Urothelium cell line (cell line): ENCODE results near the gene NDUFAB1.
"Not testable (repeated sequence)": the region's sequence is repeated elsewhere in the genome, so short reads cannot be mapped to it uniquely, and the experiment has no call there.

ENCODE experiments used
- DNase-seq: peaks from one replicate; pipeline ENCODE4 v3.0.0; 2011; ENCODE audit warnings: low spot score, mixed read lengths
- FAIRE-seq: peaks from 2 replicates; lab custom pipeline; 2011; peaks lifted over from hg19 to GRCh38; lab: Jason Lieb, UNC

Gene NDUFAB1

DNA sequence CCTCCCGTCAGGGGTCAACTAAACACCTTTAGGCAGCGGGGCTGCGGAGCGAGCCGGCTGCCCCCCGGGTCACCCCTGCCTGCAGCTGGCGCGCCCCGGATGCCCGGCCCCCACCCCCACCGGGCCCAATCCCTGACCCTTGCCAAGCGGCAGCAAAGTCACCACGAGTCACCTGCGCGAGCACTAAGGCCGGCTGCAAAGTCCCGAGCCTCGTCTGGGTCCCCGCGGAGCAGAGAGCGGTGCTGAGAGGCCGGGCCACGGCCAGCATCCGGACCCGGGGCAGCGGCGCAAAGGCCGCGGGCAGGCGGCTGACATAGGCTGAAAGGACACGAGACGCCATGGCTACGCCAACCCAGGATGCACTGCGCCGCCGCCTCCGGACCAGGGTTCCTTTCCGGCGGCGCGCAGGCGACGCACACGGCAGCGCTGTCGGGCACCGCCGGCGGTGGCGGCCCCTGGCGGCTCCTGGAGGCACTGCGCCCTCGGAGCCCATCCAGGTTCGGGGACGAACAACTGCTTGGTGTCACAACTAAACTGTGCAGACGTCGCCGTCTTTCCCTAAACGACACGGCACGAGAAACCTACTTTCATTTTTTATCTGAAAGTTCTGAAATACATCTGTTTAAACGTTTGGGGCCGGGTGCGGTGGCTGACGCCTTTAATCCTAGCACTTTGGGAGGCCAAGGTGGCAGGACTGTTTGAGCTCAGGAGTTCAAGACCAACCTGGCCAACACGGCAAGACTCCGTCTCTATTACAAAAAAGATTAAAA is at the start of gene NDUFAB1:
Gene NDUFAB1, minus strand, starts transcription at position 366 of the 770 bp plus-strand sequence. Its CDS starts 26 bp downstream, at position 340.
- FAIRE-seq (no peak), DNase-seq (peak; percentile 90)

DNA sequence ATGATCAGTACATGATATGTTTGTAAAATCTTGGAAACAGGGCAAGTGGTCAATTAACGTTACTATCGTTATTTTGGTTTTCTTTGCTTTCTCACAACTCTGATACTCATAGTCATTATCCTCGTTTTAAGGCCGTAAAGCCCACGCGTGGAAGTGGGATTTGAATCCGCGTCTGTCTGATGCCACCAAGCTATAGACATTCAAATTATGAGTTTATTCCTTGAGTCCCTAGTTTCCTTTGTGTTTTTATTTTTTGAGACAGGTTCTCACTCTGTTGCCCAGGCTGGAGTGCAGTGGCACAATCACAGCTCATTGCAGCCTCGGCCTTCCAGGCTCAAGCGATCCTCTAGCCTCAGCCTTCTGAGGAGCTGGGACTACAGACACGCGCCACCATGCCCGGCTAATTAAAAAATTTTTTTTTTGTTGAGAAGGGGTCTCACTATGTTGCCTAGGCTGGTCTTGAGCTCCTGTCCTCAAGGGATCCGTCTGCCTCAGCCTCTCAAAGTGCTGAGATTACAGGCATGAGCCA is 46.2 kb upstream of the NDUFAB1 start:
- DNase-seq (no peak), FAIRE-seq (no peak)

DNA sequence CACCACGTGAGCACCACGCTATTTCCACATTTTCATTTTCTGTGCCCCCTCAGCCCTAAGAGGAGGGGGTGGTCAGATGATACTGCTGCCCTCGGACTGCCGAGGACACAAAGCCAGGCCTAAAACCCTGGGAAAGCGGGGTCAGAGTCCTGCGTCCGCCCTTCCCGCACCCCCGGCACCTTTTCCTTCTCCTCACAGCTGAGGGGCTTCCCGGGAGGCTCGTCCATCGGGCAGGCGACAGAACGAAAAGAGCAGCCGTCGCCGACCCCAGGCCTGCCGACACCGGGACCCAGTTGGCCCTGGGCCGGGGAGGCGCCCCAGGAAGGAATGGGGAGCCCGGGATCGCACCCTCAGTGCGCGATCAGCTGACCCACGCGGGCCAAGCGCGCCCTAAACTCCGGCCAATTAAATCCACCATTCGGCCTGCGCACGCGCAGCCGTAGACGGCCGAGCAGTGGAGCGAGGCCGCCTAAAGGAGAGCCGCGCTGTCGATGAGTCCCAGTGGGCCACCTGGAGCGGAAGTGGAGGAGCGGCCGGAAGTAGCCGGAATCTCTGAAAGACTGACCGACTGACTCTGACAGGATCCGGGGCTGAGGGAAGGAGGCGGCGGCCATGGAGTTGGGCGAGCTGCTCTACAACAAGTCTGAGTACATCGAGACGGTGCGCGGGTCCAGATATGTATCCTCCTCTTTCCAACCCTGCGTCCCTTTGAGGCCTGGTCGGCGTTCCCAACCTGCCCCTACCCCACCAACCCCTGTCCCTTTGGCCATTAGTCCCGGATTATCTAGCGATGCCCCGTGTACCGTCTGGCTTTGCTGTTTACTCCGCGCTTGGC is 45.0 kb upstream of the NDUFAB1 start, which contains the start of the genes DCTN5 and PALB2:
Gene DCTN5, plus strand, starts transcription at position 536 of the 835 bp plus-strand sequence. Its CDS starts 77 bp downstream, at position 613.
Gene PALB2, minus strand, starts transcription at position 380 of the 835 bp plus-strand sequence. Its CDS starts 153 bp downstream, at position 227.
- no peak for FAIRE-seq
- peak; percentile 95 for DNase-seq

DNA sequence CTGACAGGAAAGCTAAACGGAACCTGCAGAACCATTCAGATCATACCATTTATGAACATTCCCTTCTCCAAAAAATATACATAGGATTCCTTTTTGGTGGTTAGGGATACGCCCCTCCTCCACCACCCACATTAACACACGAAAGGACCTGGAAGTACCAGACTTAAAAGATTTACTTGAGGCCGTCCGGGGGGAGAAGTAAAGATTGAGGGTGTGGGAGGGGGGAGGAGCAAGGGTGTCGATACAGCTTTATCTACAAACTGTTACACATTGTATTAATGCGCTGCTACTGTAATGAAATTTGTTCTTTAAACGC is 44.5 kb upstream of the NDUFAB1 start:
- FAIRE-seq (no peak), DNase-seq (peak; percentile 7)

DNA sequence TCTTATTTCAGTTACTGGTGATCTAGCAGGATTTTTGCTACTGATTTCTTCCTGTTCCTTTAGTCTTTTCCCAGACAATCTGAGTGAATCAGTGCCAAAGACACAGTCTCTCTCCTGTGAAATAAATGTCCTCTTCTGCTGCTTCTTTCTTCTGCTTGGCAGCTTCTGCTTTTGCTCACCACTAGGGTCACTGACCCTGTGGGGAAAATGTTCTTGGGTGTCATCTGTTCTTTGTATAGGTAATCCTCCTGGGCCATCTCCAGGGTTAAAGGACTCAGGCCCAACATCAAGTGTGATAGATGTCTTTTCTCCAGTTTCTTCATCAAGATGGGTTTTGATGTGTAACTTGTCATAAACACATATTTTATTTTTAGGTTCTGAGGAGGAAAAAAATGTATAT is 39.8 kb upstream of the NDUFAB1 start:
- no peak for FAIRE-seq
- DNase-seq, result no peak

DNA sequence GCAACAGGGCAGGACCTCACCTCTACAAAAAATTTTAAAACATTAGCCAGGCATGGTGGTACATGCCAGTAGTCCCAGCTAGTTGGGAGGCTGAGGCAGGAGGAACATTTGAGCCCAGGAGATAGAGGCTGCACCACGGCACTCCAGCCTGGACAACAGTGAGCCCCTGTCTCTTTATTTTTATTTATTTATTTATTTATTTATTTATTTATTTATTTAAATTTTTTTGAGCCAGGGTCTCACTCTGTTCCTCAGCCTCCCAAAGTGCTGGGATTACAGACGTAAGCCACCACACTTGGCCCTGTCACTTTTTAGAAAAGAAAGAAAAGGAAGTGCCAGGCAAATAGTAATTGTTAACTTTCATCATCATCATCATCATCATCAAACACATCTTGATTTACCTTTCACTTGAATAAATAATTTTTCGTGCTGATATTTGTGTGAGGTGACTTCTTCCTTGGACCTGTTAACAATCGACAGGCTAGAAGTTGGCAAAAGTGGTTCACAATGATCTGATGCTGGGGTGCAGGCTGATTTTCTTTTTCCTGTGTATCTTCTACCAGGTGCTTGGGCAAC is 38.4 kb upstream of the NDUFAB1 start:
- no peak for DNase-seq
- no peak for FAIRE-seq

DNA sequence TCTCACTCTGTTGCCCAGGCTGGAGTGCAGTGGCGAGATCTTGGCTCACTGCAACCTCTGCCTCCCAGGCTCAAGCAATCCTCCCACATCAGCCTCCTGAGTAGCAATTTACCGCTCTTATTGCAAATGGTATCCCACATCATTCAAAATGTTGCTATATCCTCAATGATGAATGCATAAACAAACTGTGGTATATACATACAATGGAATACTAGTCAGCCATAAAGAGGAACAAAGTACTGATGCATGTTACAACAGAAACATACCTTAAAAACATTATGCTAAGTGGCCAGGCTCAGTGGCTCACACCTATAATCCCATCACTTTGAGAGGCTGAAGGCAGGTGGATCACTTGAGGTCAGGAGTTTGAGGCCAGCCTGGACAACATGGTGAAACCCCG is 35.8 kb upstream of the NDUFAB1 start:
- not testable (repeated sequence) for DNase-seq, FAIRE-seq

DNA sequence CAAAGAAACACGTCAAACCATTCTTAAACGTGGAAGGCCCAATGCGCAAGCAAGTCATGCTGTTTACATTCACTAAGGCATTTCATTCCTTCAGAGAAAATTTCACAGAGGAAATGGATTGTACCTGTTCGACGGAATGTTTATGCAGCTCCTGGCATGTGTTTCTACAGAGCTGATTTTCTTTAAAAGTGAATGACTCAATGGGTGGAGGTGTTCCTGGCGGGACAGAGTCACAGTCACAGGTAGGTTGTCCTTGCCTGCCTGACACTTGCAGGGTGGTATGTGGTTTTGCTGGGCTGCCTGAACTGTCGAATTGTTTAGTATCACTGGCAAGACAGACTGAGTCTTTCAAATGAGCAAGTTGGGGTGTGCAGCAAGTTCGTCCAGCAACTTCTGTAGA is 33.4 kb upstream of the NDUFAB1 start:
- no peak for DNase-seq
- no peak for FAIRE-seq

DNA sequence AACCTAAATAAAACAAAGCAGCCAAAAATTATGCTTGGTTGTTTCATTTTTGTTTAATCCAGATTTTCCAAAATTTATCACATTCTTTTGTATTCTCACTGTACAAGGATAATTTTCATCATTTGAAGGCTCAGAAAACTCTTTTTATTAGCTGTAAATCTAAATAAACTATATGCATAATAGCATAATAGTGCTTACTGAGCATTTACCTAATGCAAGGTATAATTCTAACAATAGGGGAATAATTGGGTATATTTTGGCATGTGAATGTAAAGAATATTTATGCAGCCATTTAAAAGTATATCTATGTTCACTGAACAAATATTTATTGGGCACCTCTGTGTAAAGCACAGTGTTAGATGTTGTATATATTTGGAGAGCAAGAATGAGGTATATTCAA is 28.0 kb upstream of the NDUFAB1 start:
- FAIRE-seq (no peak), DNase-seq (no peak)

DNA sequence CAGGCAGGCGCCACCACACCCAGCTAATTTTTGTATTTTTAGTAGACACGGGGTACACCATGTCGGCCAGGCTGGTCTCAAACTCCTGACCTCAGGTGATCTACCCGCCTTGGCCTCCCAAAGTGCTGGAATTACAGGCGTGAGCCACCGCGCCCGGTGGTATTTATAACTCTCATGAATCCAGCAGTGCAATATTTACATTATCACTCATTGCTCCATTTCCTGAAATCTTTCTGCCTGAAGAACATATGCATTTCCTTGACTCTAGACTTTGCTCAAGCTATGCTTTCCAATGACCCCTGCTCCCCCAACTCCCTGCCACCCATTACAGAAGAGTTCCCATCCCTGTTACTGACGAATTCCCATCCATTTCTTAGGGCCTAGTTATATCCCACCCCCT is 19.7 kb upstream of the NDUFAB1 start:
- FAIRE-seq (no peak), DNase-seq (no peak)

DNA sequence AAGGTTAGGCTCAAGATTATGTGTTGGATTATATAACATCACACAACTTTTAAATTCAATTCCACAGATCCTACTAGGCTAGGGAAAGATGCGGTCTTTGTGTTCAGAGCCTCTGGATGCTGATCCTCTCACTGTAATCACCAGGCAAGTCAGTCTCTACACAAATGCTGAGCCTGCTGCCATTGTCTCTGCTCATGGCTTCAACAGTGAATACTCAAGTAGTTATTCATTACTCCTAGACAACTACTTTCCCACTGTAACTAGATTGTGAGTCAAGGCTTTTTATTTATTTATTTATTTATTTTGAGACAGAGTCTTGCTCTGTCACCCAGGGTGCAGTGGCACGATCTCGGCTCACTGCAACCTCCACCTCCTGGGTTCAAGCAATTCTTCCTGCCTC is 15.8 kb upstream of the NDUFAB1 start:
- DNase-seq, result no peak

DNA sequence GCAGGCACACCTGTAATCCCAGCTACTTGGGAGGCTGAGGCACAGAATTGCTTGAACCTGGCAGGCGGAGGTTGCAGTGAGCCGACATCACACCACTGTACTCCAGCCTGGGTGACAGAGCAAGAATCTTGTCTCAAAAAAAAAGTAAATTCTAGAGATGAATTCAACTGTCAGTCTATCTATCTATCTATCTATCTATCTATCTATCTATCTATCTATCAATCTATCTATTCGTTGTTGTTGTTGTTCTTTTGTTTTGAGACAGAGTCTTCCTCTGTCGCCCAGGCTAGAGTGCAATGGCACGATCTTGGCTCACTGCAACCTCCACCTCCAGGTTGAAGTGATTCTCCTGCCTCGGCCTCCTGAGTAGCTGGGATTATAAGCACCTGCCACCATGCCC is 14.8 kb upstream of the NDUFAB1 start:
- DNase-seq, FAIRE-seq: not testable (repeated sequence)

More for the DNA sequence above, 15.8 kb upstream of the NDUFAB1 start:
- FAIRE-seq, result no peak

DNA sequence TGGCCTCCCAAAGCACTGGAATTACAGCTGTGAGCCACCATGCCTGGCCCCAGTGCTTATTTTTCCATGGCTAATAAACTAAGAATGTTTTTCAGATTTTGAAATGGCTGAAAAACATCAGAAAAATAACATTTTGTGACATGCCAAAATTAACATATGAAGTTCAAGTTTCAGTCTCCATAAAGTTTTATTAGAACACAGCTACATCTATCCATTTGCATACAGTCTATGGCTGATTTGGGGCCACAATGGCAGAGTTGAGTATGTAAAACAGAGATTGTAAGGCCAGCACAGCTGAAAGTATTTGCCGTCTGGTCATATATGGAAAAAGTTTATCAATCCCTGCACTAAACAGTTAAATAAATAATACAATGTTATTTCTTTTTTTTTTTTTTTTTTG is 13.8 kb upstream of the NDUFAB1 start:
- FAIRE-seq (no peak), DNase-seq (no peak)

DNA sequence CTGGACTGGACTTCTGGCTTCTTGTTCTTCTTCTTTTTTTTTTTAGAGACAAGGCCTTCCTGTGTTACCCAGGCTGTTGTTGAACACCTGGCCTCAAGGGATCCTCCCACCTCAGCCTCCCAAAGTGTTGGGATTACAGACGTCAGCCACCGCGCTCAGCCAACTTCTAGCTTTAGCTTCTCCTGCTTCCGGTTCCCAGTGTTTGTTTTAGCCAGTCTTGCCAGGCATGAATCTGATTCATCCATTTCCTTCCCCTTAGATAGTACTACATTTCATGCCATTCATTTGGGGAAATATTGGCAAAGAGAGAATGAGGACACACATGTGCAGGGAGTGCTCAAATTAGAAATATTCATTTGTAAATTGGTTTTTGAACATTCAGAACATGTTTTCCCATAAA is 12.1 kb upstream of the NDUFAB1 start:
- no peak for DNase-seq
- FAIRE-seq, result no peak

DNA sequence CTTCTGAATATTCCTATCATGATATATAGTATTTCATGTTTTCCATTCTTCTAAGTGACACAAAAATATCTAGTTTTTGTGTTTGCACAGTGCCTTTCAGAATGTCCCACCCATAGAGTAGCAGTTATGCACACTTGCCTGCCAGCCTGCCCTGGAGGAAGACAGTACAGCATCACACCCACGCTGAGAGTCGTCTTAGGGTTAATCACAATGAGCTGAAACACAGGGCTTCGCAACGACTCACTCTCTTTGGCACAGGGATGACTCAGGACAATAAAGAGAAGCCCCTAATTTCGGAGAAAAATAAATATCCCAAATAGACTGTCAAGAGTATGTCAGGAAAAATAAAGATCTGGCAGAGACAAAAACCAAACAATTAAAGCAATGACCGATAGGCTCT is 11.6 kb upstream of the NDUFAB1 start:
- no peak for DNase-seq
- no peak for FAIRE-seq

DNA sequence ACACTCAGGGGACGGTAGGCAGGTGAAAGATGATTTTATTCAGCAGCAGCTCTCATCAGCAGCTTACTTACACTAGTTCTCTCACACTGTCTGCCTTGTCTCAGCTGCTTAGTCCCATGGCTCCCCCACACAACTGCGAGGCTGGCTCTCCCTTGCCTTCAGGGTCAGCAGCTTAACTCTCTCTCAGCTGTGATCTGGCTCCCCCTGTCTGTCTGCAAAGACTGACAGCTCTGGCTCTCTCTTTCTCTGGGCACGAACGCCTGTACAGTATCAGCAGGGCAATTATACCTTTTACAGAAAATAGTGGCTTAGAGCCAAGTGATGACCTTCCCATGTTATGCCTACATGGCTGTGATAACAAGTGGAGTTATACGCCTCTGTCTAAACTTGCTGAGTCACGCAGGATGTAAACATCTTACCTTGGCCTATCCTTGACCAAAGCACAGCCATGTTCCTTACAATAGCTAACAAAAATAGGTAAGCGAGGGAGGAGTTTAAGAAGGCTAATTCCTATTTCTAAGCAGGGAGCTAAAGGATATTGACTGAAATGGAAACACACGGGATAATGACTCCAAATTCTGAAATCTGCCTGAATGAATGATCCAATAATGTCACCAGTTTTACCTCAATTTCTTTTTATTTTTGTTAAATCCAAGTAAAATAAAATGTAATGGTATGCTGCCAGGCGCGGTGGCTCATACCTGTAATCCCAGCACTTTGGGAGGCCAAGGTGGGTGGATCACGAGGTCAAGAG is 1.1 kb upstream of the NDUFAB1 start:
- no peak for FAIRE-seq

DNA sequence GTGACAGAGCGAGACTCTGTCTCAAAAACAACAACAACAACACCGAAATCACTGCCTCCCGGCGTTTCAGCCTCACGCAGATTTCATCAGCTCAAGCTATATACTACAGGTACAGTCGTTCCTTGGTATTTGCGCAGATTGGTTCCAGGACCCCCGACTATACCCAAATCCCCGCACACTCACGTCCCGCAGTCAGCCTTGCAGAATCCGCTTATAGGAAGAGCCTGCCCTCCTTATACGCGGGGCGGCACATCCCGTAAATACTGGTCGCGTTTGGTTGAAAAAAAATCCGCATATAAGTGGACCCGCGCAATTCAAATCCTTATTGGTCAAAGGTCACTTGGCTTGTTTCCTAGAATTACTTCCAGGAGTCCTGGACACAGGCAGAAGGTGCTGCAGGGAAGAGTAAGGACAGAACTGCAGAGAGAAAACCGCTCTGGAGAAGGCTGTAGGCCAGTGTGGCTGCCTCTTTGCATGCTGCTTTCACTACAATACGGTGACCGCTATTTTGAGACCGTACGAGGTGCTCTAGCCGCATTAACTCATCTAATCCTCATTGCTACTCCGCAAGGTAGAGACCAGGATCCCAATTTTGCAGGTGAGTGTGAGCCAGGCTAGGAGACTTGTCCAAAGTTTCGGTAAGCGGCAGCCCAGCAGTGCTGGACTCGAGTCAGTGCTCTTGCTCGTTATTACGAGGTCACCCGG is 718 bp downstream of the NDUFAB1 start:
- DNase-seq, result no peak
- FAIRE-seq, result no peak

More for the DNA sequence above, 1.1 kb upstream of the NDUFAB1 start:
- no peak for DNase-seq

DNA sequence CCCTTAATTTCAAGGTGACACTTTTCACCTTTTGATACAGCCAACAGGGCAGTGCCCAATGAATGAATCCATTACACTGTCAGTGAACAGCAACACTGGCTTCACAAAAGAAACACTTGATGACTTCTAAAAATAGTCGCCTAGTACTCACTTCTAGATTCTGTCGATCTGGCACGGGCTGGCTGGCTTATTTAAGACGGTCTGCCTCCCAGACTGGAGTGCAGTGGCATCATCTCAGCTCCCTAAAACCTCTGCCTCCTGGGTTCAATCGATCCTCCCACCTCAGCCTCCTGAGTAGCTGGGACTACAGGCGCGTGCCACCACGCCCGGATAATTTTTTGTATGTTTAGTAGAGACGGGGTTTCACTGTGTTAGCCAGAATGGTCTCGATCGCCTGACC is 1.9 kb downstream of the NDUFAB1 start:
- FAIRE-seq, result no peak
- no peak for DNase-seq

DNA sequence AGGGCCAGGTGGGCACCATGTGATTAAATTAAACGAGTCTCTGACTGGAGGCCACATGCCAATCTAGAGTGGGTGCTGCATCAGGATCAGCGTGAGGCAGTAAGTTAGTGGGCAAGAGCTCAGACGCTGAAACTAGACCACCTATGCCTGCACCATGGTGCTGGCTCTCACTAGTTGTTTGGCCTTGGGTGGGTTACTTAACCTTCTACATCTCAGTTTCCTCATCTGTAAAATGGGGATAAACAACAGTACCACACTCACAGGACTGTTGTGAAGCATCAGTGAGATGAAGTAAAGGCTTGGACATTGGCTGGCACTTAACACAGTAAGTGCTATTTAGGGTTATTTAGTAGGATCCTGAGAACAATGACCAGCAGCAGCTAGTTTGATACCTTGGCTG is 5.9 kb downstream of the NDUFAB1 start:
- DNase-seq, result no peak
- FAIRE-seq, result no peak

DNA sequence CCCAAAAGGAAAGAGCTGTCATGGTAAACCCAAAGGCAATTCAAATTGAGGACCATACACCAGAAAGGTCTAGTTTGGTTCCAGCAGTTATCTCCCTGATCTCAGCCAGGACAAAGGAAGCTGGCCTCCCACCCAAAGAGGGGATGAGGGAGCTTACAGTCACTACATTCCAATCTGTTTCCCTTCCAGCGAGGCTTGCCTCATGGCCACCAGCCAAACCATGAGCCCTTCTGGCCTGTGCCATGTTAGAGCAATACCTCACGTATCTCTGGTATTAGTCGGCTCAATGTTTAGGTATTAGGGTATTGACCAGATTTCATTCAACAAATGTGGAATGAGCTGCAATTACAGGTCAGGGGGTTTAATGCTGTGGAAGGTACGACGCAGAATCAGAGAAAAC is 8.4 kb downstream of the NDUFAB1 start:
- FAIRE-seq (no peak), DNase-seq (no peak)
